Ishikawa (cell line): ENCODE data around the gene CLRN2.

Source experiments
- CEBPB ChIP-seq: IDR thresholded peaks from 2 replicates; pipeline ENCODE4 v1.6.1; 2012
- EP300 ChIP-seq: IDR thresholded peaks from 2 replicates; pipeline ENCODE4 v1.6.1; 2012; ENCODE audit warnings: borderline replicate concordance
- MAX ChIP-seq: IDR thresholded peaks from 2 replicates; pipeline ENCODE4 v1.6.1; 2012
- NFIC ChIP-seq: IDR thresholded peaks from 2 replicates; pipeline ENCODE4 v1.6.1; 2012
- RAD21 ChIP-seq: IDR thresholded peaks from 2 replicates; pipeline ENCODE4 v1.6.1; 2012; ENCODE audit warnings: low read depth
- TAF1 ChIP-seq: IDR thresholded peaks from 2 replicates; pipeline ENCODE4 v1.6.1; 2012; ENCODE audit warnings: low read depth, mild to moderate bottlenecking
- TEAD4 ChIP-seq: IDR thresholded peaks from 2 replicates; pipeline ENCODE4 v1.6.1; 2012
- ZBTB7A ChIP-seq: IDR thresholded peaks from 2 replicates; pipeline ENCODE4 v1.6.1; 2012; ENCODE audit warnings: low read depth
- TF ChIP-seq, protein P1 (sequence below): IDR thresholded peaks from 2 replicates; pipeline ENCODE4 v1.6.1; 2012; ENCODE audit warnings: low read depth, mild to moderate bottlenecking

DNA sequence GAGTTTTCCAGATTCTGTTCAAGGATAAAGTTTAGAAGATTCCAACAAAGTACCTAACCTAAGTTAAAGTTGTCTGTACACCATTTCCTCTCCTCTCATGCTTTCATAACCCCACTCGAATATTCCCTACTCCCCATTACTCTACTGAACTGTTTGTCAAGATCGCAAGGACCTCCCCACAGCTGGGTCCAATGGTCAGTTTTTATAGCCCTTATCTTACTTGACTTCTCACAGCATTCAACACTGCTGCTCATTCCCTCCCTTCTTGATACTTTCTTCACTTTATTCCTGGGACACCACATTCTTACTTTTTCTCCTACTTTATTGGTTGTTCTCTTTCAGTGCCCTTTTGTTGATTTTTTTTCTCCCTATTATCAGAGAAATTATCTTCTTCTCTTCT, 34.0 kb upstream of the CLRN2 start:
- no peak for TF ChIP-seq EP300
- TF ChIP-seq TAF1, result no peak
- TF ChIP-seq RAD21, result no peak
- TF ChIP-seq NFIC, result no peak
- TF ChIP-seq ZBTB7A, result no peak
- TF ChIP-seq TEAD4, result no peak
- no peak for TF ChIP-seq MAX
- TF ChIP-seq CEBPB, result no peak
- TF ChIP-seq, protein P1, sequence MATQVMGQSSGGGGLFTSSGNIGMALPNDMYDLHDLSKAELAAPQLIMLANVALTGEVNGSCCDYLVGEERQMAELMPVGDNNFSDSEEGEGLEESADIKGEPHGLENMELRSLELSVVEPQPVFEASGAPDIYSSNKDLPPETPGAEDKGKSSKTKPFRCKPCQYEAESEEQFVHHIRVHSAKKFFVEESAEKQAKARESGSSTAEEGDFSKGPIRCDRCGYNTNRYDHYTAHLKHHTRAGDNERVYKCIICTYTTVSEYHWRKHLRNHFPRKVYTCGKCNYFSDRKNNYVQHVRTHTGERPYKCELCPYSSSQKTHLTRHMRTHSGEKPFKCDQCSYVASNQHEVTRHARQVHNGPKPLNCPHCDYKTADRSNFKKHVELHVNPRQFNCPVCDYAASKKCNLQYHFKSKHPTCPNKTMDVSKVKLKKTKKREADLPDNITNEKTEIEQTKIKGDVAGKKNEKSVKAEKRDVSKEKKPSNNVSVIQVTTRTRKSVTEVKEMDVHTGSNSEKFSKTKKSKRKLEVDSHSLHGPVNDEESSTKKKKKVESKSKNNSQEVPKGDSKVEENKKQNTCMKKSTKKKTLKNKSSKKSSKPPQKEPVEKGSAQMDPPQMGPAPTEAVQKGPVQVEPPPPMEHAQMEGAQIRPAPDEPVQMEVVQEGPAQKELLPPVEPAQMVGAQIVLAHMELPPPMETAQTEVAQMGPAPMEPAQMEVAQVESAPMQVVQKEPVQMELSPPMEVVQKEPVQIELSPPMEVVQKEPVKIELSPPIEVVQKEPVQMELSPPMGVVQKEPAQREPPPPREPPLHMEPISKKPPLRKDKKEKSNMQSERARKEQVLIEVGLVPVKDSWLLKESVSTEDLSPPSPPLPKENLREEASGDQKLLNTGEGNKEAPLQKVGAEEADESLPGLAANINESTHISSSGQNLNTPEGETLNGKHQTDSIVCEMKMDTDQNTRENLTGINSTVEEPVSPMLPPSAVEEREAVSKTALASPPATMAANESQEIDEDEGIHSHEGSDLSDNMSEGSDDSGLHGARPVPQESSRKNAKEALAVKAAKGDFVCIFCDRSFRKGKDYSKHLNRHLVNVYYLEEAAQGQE, result no peak
